Stimulated activated CD8-positive, alpha-beta memory T cell treated with anti-CD3 and anti-CD28 coated beads, Interleukin-7, amount 100 ng/mL, for 4 hours (primary cell): ENCODE measurements around the gene LIMS2.

Source experiments
- DNase-seq, 2 donors: peaks; one replicate each; pipeline ENCODE4 v3.0.0-alpha.2; 2020; ENCODE audit warnings: low read depth in 2 of 2

LIMS2 gene

GRCh38 chr2:127674241-127675209 is 805 bp downstream of the LIMS2 start:
- DNase-seq = no peak

GRCh38 chr2:127673291-127674069 is 1.9 kb downstream of the LIMS2 start:
- DNase-seq = no peak

DNA sequence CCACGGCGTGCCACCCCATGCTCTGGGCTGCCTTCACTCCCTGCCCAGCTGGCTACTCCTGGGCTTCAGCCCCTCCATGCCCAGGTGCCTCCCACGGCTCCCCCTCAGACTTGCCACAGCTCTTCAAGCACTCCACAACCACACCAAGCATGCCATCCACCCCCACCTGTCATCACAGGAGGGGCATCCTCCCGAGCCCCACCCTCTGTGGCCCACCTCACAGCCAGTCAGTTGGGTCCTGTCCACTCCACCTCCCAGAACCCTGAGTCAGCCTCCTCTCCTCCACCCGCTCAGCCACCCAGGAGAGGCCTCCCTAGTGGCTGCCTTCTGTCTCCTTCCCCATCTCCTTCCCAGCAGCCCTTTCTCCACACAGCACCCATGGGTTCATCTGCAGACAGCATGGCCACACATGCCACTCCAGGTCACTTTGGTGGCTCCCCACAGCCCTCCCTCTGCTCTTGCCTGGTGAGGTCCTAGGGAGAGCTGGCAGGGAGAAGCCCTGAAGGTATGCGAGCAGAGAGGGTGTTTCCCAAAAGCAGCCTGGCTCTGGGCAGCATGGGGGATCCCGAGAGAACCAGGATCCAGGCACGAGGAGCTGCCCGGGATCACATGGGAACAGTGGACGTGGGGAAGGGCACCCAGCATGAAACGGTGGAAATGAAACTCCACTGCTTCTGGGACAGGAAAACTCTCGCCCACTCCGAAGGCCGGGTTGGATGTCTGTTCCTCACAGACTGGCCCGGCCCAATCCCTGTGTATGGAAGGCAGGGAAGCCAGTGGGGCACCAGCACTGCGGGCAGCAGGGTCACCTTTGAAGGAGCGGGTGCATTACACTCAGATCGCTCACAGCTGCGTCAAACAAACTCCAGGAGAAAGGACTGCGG is 2.7 kb downstream of the LIMS2 start:
- DNase-seq = no peak

- no peak for DNase-seq
Measured at GRCh38 chr2:127671557-127672302, 3.6 kb downstream of the LIMS2 start.

DNA sequence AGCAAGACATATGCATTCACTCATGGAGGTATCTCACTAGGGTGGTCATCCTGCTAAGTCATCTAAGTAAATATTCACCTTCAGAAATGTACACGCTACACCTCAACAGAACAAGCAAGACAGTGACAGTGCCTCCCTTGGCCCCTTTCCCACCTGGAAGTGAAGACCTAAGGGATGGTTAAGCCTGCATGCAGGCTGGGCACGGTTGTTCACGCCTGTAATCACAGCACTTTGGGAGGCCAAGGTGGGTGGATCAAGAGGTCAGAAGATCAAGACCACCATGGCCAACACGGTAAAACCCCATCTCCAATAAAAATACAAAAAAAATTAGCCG is 4.4 kb downstream of the LIMS2 start:
- DNase-seq = no peak

DNA sequence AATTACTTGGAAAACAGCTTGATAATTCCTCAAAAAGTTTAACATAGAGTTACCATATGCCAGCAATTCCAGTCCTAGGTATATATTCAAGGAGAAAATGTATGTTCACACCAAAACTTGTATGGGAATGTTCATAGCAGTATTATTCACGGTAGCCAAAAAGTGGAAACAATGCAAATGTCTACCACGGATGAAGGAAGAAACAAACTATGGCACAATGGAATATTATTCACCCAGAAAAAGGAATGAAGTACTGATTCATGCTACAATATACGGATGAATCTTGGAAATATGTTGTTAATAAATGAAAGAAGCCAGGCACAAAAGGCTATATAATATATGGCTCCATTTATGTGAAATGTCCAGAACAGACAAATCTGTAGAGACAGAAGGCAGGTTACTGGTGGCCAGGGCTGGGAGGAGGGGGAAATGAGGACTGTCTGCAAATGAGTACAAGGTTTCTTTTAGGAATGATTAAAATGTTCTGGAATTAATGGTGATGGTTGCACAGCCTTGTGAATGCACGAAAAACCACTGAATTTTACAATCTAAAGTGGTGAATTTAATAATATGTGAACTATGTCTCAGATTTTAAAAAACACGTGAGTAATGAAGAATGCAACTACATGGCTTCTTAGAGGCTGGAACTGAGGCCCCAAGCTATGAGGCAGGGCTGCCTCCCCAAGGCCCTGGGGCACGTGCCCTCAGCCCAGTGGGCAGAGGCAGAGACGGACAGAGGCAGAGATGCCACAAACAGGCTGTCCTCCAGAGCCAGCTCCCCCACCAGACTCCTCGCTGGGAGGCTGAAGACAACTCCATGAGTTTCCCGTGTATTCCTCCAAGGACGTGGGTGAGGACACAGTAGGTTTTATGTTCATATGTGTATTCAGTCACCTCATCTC is 5.0 kb downstream of the LIMS2 start:
- DNase-seq = no peak

- DNase-seq = no peak
Measured at GRCh38 chr2:127669056-127669455, 6.3 kb downstream of the LIMS2 start.

DNA sequence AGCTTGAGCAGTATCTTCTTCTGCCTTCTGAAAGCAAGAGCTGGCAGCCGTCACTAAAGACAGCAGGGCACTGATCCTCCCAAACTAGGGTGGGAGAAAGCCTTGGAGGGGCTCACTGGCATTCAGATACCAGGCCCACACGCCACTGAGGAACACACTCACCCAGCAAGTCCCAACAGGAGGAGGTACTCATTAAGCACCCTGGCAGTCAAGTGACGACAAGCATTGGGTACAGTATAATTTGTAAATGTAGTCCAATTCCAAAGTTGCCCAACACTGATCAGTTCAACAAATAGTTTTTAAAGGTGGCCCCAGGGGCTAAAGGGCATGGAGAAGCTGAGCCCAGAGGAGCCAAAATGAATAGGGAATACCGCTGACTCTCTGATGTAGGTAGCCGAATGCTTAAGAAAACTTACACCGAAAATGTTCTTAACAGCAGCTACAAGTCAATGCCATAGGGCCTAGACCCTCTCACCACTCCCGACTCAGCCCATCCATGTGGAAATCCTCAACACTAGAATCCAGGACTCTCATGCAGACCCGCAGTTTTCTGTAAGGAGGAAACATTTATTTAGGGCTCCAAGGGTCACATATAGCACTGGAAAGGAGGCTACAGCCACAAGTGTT is 9.9 kb downstream of the LIMS2 start:
- no peak for DNase-seq

- no peak for DNase-seq
Measured at GRCh38 chr2:127664895-127665225, 10.5 kb downstream of the LIMS2 start.

DNA sequence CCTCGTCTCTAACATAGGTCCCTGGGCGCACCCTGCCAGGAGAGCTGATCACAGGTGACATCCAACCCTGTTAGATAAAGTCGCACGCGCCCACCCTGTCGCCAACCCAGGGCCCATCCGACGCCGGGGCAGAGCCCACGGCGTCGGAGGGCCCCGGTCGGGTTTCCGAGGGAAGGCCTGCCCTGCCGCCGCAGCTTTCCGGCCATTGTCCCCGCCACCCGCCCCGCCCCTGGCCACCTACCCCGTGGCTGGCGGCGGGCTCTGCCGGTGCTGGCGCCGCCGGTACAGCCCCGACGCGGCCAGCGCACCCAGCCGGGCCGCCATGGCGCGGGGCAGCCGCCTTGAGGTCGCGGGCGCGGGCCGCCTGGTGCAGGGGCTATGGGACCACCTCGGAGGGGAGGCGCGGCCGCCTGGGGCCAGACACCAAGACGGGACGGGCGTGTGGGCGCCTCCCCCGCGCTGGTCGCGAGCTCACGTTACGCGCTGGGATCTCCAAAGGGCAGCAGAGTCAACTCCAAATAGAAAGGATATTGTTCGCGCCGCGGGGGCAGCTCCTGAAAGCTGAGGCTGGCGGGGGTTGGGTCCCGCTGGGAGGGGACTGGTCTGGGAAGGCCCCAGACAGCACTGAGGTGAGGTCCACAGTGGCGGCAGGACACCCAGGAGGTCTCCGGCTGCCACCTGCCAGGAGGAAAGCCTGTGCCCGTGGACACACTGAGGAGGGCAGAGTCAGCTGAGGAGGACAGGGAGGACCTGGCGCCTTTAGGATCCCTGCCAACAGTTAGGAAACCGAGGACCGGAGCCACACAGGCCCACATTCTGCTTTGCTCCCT is 11.1 kb downstream of the LIMS2 start:
- DNase-seq = no peak

- DNase-seq = no peak
Measured at GRCh38 chr2:127663566-127664064, 11.7 kb downstream of the LIMS2 start.

DNA sequence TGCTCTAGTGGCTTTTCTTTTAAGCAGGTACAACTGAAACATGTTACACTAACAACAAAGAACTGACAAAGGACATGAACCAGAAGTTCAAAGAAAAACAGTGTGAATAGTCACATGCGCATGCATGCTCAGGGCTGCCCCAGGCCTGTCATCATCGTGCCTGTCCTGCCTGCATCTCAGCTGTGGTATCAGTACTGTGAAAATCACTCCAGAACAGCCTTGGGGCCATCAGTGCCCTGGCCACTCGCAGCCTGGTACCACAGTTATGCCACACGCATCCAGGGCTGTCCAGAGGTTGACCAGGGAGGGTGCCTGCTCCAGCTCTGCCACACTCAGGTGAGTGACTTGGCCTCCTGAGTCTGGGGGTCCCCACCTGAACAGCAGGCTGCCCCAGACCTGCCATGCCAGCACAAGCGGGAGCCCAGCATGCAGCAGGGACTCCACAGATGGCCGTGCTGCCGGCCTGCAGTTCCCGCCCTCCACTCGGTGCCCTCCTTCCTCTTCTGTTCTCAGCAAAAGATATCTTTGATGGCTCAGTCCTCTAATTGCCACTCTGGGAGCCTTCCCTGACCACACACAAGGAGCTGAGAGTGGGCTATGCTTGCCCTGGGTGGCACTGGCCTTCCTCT is 12.3 kb downstream of the LIMS2 start:
- no peak for DNase-seq

- DNase-seq = no peak
Measured at GRCh38 chr2:127661949-127662510, 13.3 kb downstream of the LIMS2 start.

DNA sequence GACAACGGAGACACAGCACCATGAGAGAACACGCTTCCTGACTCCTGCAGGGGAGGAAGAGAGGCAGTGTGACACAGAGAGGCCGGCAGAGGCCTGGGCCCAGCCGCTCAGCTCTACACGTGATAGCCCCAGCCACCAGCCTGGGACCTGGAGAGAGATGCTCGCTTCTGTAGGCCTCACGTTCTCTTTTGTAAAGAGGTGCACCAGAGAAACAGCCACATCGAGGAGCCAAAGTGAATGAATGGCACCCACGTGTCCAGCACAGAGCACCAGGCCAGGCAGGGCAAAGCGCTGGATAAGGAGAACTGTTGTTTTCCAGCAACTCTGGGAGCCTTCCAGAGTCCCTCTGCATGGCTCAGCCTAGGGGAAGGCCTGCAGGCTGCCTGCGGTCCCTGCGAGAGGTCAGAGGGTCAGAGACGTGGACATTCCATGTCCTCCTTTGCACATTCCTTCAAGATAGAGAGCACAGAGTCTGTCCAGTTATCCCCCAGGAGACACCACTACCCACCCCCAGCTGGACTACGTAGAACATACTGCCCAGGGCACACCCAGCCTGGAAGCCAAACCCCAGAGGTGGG is 14.2 kb downstream of the LIMS2 start:
- DNase-seq = no peak

- DNase-seq = no peak
Measured at GRCh38 chr2:127660291-127660578, 15.1 kb downstream of the LIMS2 start.

GRCh38 chr2:127659408-127660290 is 15.7 kb downstream of the LIMS2 start:
- no peak for DNase-seq
